BJ (cell line): ENCODE data around the gene B3GALT2. TPM values are rescaled to one million over a fixed set of nuclear protein-coding genes. Genes with fewer than 3 reads are reported as not detected.
"Not testable (repeated sequence)": the region's sequence is repeated elsewhere in the genome, so short reads cannot be mapped to it uniquely, and the experiment has no call there.

Source experiments
- CTCF ChIA-PET: fragments of 350-600 bp; formaldehyde crosslinking; extraction: SDS; loops from one replicate; lab custom pipeline; 2021; ENCODE audit warnings: antibody characterized with exemption, inconsistent platforms; lab: Yijun Ruan, JAX
- POLR2A ChIA-PET: fragments of 300-600 bp; sonication (Branson Sonifier 250); formaldehyde crosslinking; extraction: SDS; loops from one replicate; lab custom pipeline; 2021; ENCODE audit warnings: antibody characterized with exemption; lab: Charles Lee
- DNase-seq: peaks from one replicate; pipeline ENCODE4 v3.0.0-alpha.2; 2011; ENCODE audit warnings: low read depth
- H3K27me3 ChIP-seq: 2 replicates; pipeline ENCODE4 v1.6.0; 2011; ENCODE audit warnings: low read length; ENCODE audit not compliant: control insufficient read depth, insufficient read depth
- H3K36me3 ChIP-seq: 2 replicates; pipeline ENCODE4 v1.5.1; 2011; ENCODE audit warnings: low read length; ENCODE audit not compliant: control insufficient read depth, insufficient read depth
- H3K4me3 ChIP-seq: 2 replicates; pipeline ENCODE4 v1.5.1; 2011; ENCODE audit warnings: low read depth, mild to moderate bottlenecking, control low read depth, low read length
- CTCF ChIP-seq: IDR thresholded peaks from 2 replicates; pipeline ENCODE4 v1.5.1; 2011; ENCODE audit warnings: low read depth, mild to moderate bottlenecking, control low read depth, inconsistent platforms, low read length, moderate library complexity; ENCODE audit not compliant: insufficient read depth
- polyA minus RNA-seq: library from RNA; depleted of rRNA, polyadenylated mRNA; stranded (reverse); fragments of >200 nt; gene quantifications from 2 replicates; pipeline ENCODE4 v1.2.3, GENCODE V29; 2011; rRNA and poly(A)+ RNA removed
- polyA plus RNA-seq: library from polyadenylated mRNA; depleted of rRNA; stranded (reverse); fragments of >200 nt; gene quantifications from 2 replicates; pipeline ENCODE4 v1.2.3, GENCODE V29; 2011; rRNA removed

The B3GALT2 gene
- polyA plus RNA-seq: 1.5 and 3.7 TPM in 2 replicates
- 0.90 and 1.0 TPM in 2 replicates for polyA minus RNA-seq

- Histone ChIP-seq H3K27me3 (no peaks in the 10 kb centered on the region), H3K36me3 (no peaks in the 10 kb centered on the region), H3K4me3 (peak within 1 kb of the TSS; percentile 31)
- CTCF ChIA-PET: interaction anchor here (0.6 to 2.6 kb wide), 6 partner anchors 16 to 325 kb away, joined by 3 to 13 read pairs (median 3); no protein-coding TSS in a partner anchor
- no peak for DNase-seq
- POLR2A ChIA-PET: interaction anchor here (0.6 to 0.7 kb wide), 2 partner anchors 119 to 844 kb away, joined by 3 read pairs; no protein-coding TSS in a partner anchor
- no peak for TF ChIP-seq CTCF
These were observed at the start of gene B3GALT2 for GRCh38 chr1:193185901-193186731. Gene B3GALT2, minus strand, starts transcription at chr1:193186613. Its CDS starts 5,051 bp downstream, at chr1:193181562.

GRCh38 chr1:193234530-193234929 is 48.1 kb upstream of the B3GALT2 start:
- CTCF ChIA-PET: no interaction called here
- Histone ChIP-seq H3K36me3 (no peaks in the 10 kb centered on the region; the same call in 1 of the 2 replicates), H3K27me3 (no peaks in the 10 kb centered on the region), H3K4me3 (no peak overlapping the region)
- no peak for TF ChIP-seq CTCF
- no peak for DNase-seq
- POLR2A ChIA-PET: no interaction called here

- DNase-seq, POLR2A ChIA-PET, H3K4me3 ChIP-seq, CTCF ChIA-PET, H3K36me3 ChIP-seq, H3K27me3 ChIP-seq: not testable (repeated sequence)
These were observed 44.7 kb upstream of the B3GALT2 start for GRCh38 chr1:193231146-193231545.

GRCh38 chr1:193229136-193229535 is 42.7 kb upstream of the B3GALT2 start:
- no peak for TF ChIP-seq CTCF
- ChIA-PET POLR2A (no interaction called here), CTCF (no interaction called here)
- no peaks in the 10 kb centered on the region for H3K27me3 ChIP-seq
- DNase-seq: no peak
- no peaks in the 10 kb centered on the region for H3K36me3 ChIP-seq
- H3K4me3 ChIP-seq: no peak overlapping the region

GRCh38 chr1:193222056-193222615 is 35.7 kb upstream of the B3GALT2 start:
- no peaks in the 10 kb centered on the region for H3K27me3 ChIP-seq
- no peak overlapping the region for H3K4me3 ChIP-seq
- peaks cover 4% of the 10 kb centered on the region for H3K36me3 ChIP-seq
- no peak for DNase-seq
- ChIA-PET POLR2A (no interaction called here), CTCF (interaction anchor here (0.7 kb wide), 1 partner anchor 32 kb away, joined by 3 read pairs; no protein-coding TSS in a partner anchor)
- TF ChIP-seq CTCF: no peak
